GM19351 (cell line): Measurements from ENCODE around the gene TSHZ3.

Experiments
- ATAC-seq: cut with Tn5 transposase; IDR thresholded peaks from one replicate; pipeline ENCODE4 v1.9.1; 2021; ENCODE audit warnings: mild to moderate bottlenecking, moderate library complexity; ENCODE audit not compliant: unreplicated experiment

Gene TSHZ3

GRCh38 chr19:31338069-31338776 is 11.0 kb downstream of the TSHZ3 start:
- ATAC-seq: no peak

GRCh38 chr19:31337008-31337914 is 12.0 kb downstream of the TSHZ3 start:
- no peak for ATAC-seq

- no peak for ATAC-seq
Measured at GRCh38 chr19:31335716-31336115, 13.5 kb downstream of the TSHZ3 start.

- no peak for ATAC-seq
Measured at GRCh38 chr19:31334849-31335624, 14.2 kb downstream of the TSHZ3 start.

- no peak for ATAC-seq
Measured at GRCh38 chr19:31334101-31334848, 15.0 kb downstream of the TSHZ3 start.

GRCh38 chr19:31332096-31332495 is 17.1 kb downstream of the TSHZ3 start:
- no peak for ATAC-seq

GRCh38 chr19:31331536-31331935 is 17.7 kb downstream of the TSHZ3 start:
- ATAC-seq: no peak

GRCh38 chr19:31330761-31331160 is 18.5 kb downstream of the TSHZ3 start:
- no peak for ATAC-seq

GRCh38 chr19:31330237-31330636 is 19.0 kb downstream of the TSHZ3 start:
- no peak for ATAC-seq

- no peak for ATAC-seq
Measured at GRCh38 chr19:31329819-31330218, 19.4 kb downstream of the TSHZ3 start.

GRCh38 chr19:31328238-31328637 is 21.0 kb downstream of the TSHZ3 start:
- ATAC-seq: no peak

GRCh38 chr19:31326329-31327028 is 22.8 kb downstream of the TSHZ3 start:
- ATAC-seq: no peak

GRCh38 chr19:31325342-31325741 is 23.9 kb downstream of the TSHZ3 start:
- ATAC-seq: no peak

- ATAC-seq: no peak
Measured at GRCh38 chr19:31319465-31319864, 29.8 kb downstream of the TSHZ3 start.

GRCh38 chr19:31318790-31319425 is 30.3 kb downstream of the TSHZ3 start:
- no peak for ATAC-seq

- no peak for ATAC-seq
Measured at GRCh38 chr19:31317570-31317969, 31.7 kb downstream of the TSHZ3 start.

- no peak for ATAC-seq
Measured at GRCh38 chr19:31317093-31317492, 32.1 kb downstream of the TSHZ3 start.

- no peak for ATAC-seq
Measured at GRCh38 chr19:31316201-31316951, 32.9 kb downstream of the TSHZ3 start.

- no peak for ATAC-seq
Measured at GRCh38 chr19:31315652-31316051, 33.6 kb downstream of the TSHZ3 start.
